ENCODE results near the gene TMEM44. TPM values are rescaled to one million over a fixed set of nuclear protein-coding genes. Genes with fewer than 3 reads are reported as not detected.

TMEM44 gene
- total RNA-seq, 3 donors from 2014 or later, result 30.9 to 59.3 (median 34.1) TPM

DNA sequence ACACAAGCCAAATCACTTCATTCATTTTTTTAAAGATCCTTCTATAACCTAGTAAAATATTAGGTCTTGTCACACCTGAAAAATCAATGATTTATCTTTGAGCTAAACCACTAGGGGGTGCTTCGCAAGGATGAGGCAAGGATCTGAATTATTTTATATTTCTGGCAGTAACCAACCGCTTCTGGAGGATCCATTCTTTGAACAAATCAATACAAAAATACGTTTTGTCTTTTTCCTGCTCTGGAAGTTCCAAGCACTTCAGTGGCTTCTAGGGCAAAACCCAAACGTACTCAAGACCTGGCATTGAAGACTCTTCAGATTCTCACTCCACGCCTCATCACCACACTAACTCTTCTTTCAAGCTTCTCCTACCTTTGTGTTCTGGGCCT is 38.3 kb upstream of the TMEM44 start:
- Histone ChIP-seq H3K4me3 (peak overlapping the region; percentile 75), H3K36me3 (ENCODE audit: low read depth) (no peaks in the 10 kb centered on the region), H3K4me1 (ENCODE audit: low read depth) (peaks cover 9% of the 10 kb centered on the region), H3K9me3 (no peaks in the 10 kb centered on the region)
- TF ChIP-seq, protein P1, sequence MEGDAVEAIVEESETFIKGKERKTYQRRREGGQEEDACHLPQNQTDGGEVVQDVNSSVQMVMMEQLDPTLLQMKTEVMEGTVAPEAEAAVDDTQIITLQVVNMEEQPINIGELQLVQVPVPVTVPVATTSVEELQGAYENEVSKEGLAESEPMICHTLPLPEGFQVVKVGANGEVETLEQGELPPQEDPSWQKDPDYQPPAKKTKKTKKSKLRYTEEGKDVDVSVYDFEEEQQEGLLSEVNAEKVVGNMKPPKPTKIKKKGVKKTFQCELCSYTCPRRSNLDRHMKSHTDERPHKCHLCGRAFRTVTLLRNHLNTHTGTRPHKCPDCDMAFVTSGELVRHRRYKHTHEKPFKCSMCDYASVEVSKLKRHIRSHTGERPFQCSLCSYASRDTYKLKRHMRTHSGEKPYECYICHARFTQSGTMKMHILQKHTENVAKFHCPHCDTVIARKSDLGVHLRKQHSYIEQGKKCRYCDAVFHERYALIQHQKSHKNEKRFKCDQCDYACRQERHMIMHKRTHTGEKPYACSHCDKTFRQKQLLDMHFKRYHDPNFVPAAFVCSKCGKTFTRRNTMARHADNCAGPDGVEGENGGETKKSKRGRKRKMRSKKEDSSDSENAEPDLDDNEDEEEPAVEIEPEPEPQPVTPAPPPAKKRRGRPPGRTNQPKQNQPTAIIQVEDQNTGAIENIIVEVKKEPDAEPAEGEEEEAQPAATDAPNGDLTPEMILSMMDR (IDR thresholded peaks at IDR 0.05), result peak; percentile 17
- intact Hi-C loops (cut with DNase I, micrococcal nuclease), result no loop called here
- DNase-seq (peak in 1 of 3 donors; percentile 35), ATAC-seq (peak; percentile 54)

DNA sequence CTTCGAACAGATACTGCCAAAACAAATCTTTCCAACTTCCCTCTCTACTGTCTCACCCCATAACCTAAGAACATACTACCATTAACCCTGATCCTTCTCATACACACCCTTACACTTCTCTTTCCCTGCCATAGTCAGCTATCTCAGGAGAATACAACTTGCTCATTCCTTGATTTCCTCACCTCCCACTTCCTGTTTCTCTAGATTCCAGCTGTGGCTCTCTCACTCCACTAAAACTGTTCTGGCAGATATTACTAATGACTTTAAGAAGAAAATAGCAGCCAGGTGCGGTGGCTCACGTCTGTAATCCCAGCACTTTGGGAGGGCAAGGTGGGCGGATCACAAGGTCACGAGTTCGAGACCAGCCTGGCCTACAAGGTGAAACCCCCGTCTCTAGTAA is 34.1 kb upstream of the TMEM44 start:
- Histone ChIP-seq H3K4me3 (no peak overlapping the region), H3K36me3 (ENCODE audit: low read depth) (no peaks in the 10 kb centered on the region), H3K9me3 (no peaks in the 10 kb centered on the region), H3K4me1 (ENCODE audit: low read depth) (peaks cover 9% of the 10 kb centered on the region)
- ATAC-seq, result no peak
- DNase-seq, result no peak
- TF ChIP-seq, protein P1 (IDR thresholded peaks at IDR 0.05), result no peak
- intact Hi-C loops (cut with DNase I, micrococcal nuclease), result no loop called here

DNA sequence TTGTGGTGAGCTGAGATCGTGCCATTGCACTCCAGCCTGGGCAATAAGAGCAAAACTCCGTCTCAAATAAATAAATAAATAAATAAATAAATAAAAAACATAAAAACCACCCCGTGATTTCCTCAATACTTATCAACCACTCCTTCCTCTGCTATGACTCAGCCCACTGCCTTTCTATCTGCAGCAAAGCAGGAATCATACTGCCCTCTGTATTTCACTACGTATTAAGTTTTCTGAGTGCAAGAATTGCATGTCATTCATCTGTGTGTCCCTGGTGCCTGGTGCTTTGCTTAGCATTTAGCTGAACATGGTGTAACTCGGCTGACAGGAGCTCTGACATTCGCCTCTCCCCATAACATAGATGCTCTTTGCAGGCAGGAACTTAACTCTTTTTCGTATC is 31.6 kb upstream of the TMEM44 start:
- Histone ChIP-seq H3K4me1 (ENCODE audit: low read depth) (no peaks in the 10 kb centered on the region), H3K36me3 (ENCODE audit: low read depth) (no peaks in the 10 kb centered on the region), H3K4me3 (no peak overlapping the region), H3K9me3 (no peaks in the 10 kb centered on the region)
- DNase-seq (no peak), ATAC-seq (no peak)
- TF ChIP-seq, protein P1 (IDR thresholded peaks at IDR 0.05), result no peak
- intact Hi-C loops (cut with DNase I, micrococcal nuclease), result no loop called here

DNA sequence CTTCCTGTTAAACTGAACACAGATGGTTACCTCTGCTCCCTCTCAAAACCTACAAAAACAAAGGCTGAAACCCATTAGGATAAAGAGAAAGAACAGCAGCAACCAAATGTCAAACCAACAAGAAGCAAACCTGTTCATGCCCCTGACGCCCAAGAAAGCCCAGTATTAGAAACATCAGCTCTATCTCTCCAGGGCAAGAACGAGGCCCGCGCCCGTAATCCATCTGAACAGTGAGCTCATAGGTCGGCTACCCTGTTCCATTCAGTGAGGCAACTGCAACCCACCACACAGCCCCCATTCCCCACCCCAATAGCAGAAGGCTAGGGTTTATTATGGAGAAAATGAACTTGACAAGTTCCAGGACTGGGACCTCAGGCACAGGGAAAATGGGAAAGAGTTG is 28.7 kb upstream of the TMEM44 start:
- no peaks in the 10 kb centered on the region for H3K36me3 ChIP-seq (ENCODE audit: low read depth)
- no peak for ATAC-seq
- intact Hi-C loops (cut with DNase I, micrococcal nuclease), result no loop called here

DNA sequence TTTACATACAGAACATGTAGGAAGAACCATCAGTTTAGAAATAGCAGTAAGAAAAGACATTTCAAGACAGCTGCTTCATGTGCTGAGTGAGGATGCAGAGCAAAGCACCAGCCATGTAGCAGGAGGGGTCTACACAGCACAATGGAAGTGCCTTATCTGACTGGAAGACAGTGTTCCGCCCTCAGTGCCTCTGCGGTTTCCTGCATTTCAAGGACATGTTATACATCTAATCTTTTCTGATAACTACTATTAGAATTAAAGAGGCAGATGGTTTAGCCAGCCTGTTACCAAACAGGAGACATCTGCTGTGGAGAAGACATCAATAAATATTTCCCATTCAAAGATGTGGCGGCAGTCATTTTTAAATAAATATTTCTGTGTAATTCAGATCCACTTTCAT is 28.2 kb upstream of the TMEM44 start:
- Histone ChIP-seq H3K4me1 (ENCODE audit: low read depth) (no peaks in the 10 kb centered on the region), H3K36me3 (ENCODE audit: low read depth) (no peaks in the 10 kb centered on the region), H3K4me3 (no peak overlapping the region), H3K9me3 (no peaks in the 10 kb centered on the region)
- intact Hi-C loops (cut with DNase I, micrococcal nuclease), result no loop called here
- ATAC-seq (no peak), DNase-seq (no peak)
- TF ChIP-seq, protein P1 (IDR thresholded peaks at IDR 0.05), result no peak

More for the DNA sequence above, 28.7 kb upstream of the TMEM44 start:
- Histone ChIP-seq H3K4me1 (ENCODE audit: low read depth) (no peaks in the 10 kb centered on the region), H3K9me3 (no peaks in the 10 kb centered on the region), H3K4me3 (no peak overlapping the region)
- no peak for DNase-seq
- TF ChIP-seq, protein P1 (IDR thresholded peaks at IDR 0.05), result no peak

DNA sequence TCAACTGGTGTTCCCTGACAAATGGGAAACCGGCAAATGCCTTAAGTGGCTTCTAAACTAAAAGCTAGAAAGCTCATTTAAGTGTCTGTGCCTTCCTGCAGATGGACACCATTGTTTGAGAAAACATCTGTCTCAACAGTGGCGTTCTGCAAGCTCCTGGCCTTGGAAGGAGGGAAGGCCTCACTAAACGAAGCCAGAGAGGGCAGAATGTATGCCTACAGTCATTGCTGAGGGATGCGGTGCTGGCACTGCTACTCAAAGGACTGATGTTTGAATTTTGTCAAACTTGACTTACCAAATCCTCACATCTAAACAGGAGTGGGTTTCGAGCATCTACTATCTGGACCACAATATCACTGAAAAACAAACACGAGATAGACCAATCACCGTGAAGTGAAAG is 26.6 kb upstream of the TMEM44 start:
- intact Hi-C loops (cut with DNase I, micrococcal nuclease), result no loop called here
- no peak for ATAC-seq
- no peak for DNase-seq
- H3K9me3 ChIP-seq, result no peaks in the 10 kb centered on the region
- H3K4me1 ChIP-seq (ENCODE audit: low read depth), result no peaks in the 10 kb centered on the region
- no peaks in the 10 kb centered on the region for H3K36me3 ChIP-seq (ENCODE audit: low read depth)
- TF ChIP-seq, protein P1 (IDR thresholded peaks at IDR 0.05), result no peak
- no peak overlapping the region for H3K4me3 ChIP-seq
